Calu3 (cell line): ENCODE results near the gene IL10RA. TPM values are rescaled to one million over a fixed set of nuclear protein-coding genes. Genes with fewer than 3 reads are reported as not detected.

Source experiments
- BruUV-seq: library from RNA; stranded (reverse); fragments of 400-500 nt; replicated peaks from 2 replicates; lab custom pipeline; 2021; lab: Mats Ljungman, UMichigan
- CTCF ChIA-PET: fragments of 300-600 bp; sonication (Branson Sonifier 250); formaldehyde crosslinking; loops from one replicate; lab custom pipeline; 2022; ENCODE audit warnings: antibody characterized with exemption; lab: Charles Lee
- DNase-seq: peaks from one replicate; pipeline ENCODE4 v3.0.0; 2022
- H3K27ac Mint-ChIP-seq: one replicate; pipeline ENCODE4 v1.8.0; 2022; ENCODE audit warnings: mixed read lengths; ENCODE audit not compliant: unreplicated experiment
- H3K27me3 Mint-ChIP-seq: one replicate; pipeline ENCODE4 v1.8.0; 2022; ENCODE audit warnings: mixed read lengths; ENCODE audit not compliant: unreplicated experiment
- H3K36me3 Mint-ChIP-seq: one replicate; pipeline ENCODE4 v1.8.0; 2022; ENCODE audit warnings: mild to moderate bottlenecking, moderate library complexity, mixed read lengths; ENCODE audit not compliant: insufficient read depth, unreplicated experiment
- H3K4me1 Mint-ChIP-seq: one replicate; pipeline ENCODE4 v1.8.0; 2022; ENCODE audit warnings: mild to moderate bottlenecking, low read depth, mixed read lengths; ENCODE audit not compliant: unreplicated experiment
- H3K4me3 Mint-ChIP-seq: one replicate; pipeline ENCODE4 v1.8.0; 2022; ENCODE audit warnings: mild to moderate bottlenecking, low read depth, moderate library complexity, mixed read lengths; ENCODE audit not compliant: unreplicated experiment
- H3K9me3 Mint-ChIP-seq: one replicate; pipeline ENCODE4 v1.8.0; 2022; ENCODE audit warnings: low read depth, mixed read lengths; ENCODE audit not compliant: unreplicated experiment
- intact Hi-C: fragments of 100-400 bp; cut with micrococcal nuclease; formaldehyde crosslinking; loops from one replicate; pipeline ENCODE4 v1.10.0; 2022; ENCODE audit not compliant: unreplicated experiment
- total RNA-seq: library from RNA; stranded (reverse); gene quantifications from 2 replicates; pipeline ENCODE4 v1.2.3, GENCODE V29; 2022
- TF ChIP-seq, protein P1 (sequence below): fragments of 200-600 bp; IDR thresholded peaks from one replicate; pipeline ENCODE4 v1.8.0; 2022; ENCODE audit warnings: antibody characterized with exemption; ENCODE audit not compliant: unreplicated experiment

Gene IL10RA
- total RNA-seq, 1 experiment from 2014 or later = 0.05 TPM

DNA sequence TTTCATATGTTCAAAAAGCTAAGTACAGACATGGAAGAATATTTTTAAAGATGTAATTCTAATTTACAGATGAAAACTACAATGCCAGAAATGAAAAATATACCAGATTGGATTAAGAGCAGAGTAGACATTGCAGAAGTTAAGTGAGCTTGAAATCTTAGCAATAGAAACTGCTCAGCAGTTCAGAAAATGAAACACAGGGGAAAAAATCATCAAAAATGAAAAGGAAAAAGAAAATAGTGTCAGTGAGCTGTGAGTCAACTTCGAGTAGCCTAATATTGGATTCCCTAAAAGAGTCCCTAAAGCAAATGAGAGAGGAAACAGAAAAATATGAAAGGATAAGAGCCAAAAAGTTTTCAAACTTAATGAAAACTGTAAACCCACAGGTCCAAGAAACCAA, 25.8 kb upstream of the IL10RA start:
- Mint-ChIP-seq H3K27me3 (peaks cover 13% of the 10 kb centered on the region), H3K4me3 (no peak overlapping the region), H3K4me1 (no peaks in the 10 kb centered on the region), H3K36me3 (no peaks in the 10 kb centered on the region), H3K9me3 (peaks cover 3% of the 10 kb centered on the region), H3K27ac (no peak overlapping the region)
- BruUV-seq = no TSS peak
- CTCF ChIA-PET = no interaction called here
- intact Hi-C loops = no loop called here
- no peak for DNase-seq
- TF ChIP-seq, protein P1, sequence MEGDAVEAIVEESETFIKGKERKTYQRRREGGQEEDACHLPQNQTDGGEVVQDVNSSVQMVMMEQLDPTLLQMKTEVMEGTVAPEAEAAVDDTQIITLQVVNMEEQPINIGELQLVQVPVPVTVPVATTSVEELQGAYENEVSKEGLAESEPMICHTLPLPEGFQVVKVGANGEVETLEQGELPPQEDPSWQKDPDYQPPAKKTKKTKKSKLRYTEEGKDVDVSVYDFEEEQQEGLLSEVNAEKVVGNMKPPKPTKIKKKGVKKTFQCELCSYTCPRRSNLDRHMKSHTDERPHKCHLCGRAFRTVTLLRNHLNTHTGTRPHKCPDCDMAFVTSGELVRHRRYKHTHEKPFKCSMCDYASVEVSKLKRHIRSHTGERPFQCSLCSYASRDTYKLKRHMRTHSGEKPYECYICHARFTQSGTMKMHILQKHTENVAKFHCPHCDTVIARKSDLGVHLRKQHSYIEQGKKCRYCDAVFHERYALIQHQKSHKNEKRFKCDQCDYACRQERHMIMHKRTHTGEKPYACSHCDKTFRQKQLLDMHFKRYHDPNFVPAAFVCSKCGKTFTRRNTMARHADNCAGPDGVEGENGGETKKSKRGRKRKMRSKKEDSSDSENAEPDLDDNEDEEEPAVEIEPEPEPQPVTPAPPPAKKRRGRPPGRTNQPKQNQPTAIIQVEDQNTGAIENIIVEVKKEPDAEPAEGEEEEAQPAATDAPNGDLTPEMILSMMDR = no peak

GRCh38 chr11:117961896-117962295, 24.3 kb upstream of the IL10RA start:
- H3K27me3 Mint-ChIP-seq = no peaks in the 10 kb centered on the region
- TF ChIP-seq, protein P1 = no peak
- no peaks in the 10 kb centered on the region for H3K9me3 Mint-ChIP-seq
- CTCF ChIA-PET = no interaction called here
- no peak for DNase-seq
- no TSS peak for BruUV-seq
- no peaks in the 10 kb centered on the region for H3K36me3 Mint-ChIP-seq
- intact Hi-C loops = no loop called here
- H3K4me3 Mint-ChIP-seq = no peak overlapping the region
- no peaks in the 10 kb centered on the region for H3K4me1 Mint-ChIP-seq
- no peak overlapping the region for H3K27ac Mint-ChIP-seq

DNA sequence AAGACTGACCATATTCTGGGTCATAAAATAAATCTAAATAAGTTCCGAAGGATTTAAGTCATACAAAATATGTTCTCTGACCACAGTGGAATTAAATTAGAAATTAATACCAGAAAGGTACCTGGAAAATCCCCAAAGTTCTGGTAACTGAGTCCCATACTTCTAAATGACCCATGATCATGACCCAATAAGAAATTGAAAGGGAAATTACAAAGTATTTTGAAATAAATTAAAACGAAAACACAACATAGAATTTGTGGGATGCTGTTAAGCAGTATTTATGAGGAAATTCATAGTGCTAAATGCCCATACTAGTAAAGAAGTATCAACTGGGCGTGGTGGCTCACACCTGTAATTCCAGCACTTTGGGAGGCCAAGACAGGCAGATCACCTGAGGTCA, 23.4 kb upstream of the IL10RA start:
- H3K4me3 Mint-ChIP-seq = no peak overlapping the region
- no peaks in the 10 kb centered on the region for H3K27me3 Mint-ChIP-seq
- no TSS peak for BruUV-seq
- H3K27ac Mint-ChIP-seq = no peak overlapping the region
- H3K4me1 Mint-ChIP-seq = no peaks in the 10 kb centered on the region
- CTCF ChIA-PET = no interaction called here
- intact Hi-C loops = no loop called here
- TF ChIP-seq, protein P1 = no peak
- no peak for DNase-seq
- no peaks in the 10 kb centered on the region for H3K9me3 Mint-ChIP-seq
- H3K36me3 Mint-ChIP-seq = no peaks in the 10 kb centered on the region

GRCh38 chr11:117966908-117967307, 19.3 kb upstream of the IL10RA start:
- TF ChIP-seq, protein P1 = no peak
- DNase-seq = no peak
- CTCF ChIA-PET = no interaction called here
- H3K4me3 Mint-ChIP-seq = no peak overlapping the region
- BruUV-seq = no TSS peak
- H3K9me3 Mint-ChIP-seq = no peaks in the 10 kb centered on the region
- no peak overlapping the region for H3K27ac Mint-ChIP-seq
- no peaks in the 10 kb centered on the region for H3K4me1 Mint-ChIP-seq
- no peaks in the 10 kb centered on the region for H3K27me3 Mint-ChIP-seq
- intact Hi-C loops = no loop called here
- H3K36me3 Mint-ChIP-seq = no peaks in the 10 kb centered on the region
